ENCODE measurements around the gene SLC45A1. TPM values are rescaled to one million over a fixed set of nuclear protein-coding genes. Genes with fewer than 3 reads are reported as not detected.

Gene SLC45A1
- total RNA-seq, 1 experiment from 2014 or later = 13.8 TPM

DNA sequence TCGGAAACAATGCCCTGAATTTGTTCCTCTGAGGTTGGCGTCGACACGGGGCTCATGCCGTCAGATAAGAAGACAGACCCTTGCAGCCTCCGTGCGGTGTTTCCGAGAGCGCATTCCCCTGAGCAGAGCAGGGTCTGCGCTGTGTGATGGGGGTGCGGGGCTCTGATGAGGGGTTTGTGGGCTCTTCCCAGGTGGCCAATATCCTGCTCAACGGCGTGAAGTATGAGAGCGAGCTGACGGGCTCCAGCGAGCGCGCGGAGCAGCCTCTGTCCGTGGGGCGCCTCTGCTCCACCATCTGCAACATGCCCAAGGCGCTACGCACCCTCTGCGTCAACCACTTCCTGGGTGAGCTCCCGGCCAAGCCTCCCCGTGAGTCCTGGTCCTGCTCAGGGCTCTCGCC, 17.3 kb downstream of the SLC45A1 start:
- H3K79me2 ChIP-seq (ENCODE audit: insufficient read depth, low read length) = no peaks in the 10 kb centered on the region
- no TSS peak for BruUV-seq (replicated peaks)
- H3K4me1 ChIP-seq (ENCODE audit: control insufficient read depth in 1 of 2, insufficient read depth in 2 of 2, low read length in 2 of 2) = no peaks in the 10 kb centered on the region
- no peak overlapping the region for H3K4me3 ChIP-seq (replicated peaks in 1 of 2; ENCODE audit: low read depth in 1 of 2, low read length in 2 of 2)
- H3K27ac ChIP-seq (ENCODE audit: low read depth, low read length) = no peak overlapping the region
- H4K20me1 ChIP-seq (ENCODE audit: insufficient read depth) = no peaks in the 10 kb centered on the region
- RAD21 ChIA-PET (ENCODE audit: low non-redundant PET in 1 of 2, low total read pairs in 2 of 2, uncharacterized antibody in 2 of 2, unreplicated experiment in 2 of 2) = no interaction called here
- no peaks in the 10 kb centered on the region for H3K27me3 ChIP-seq (ENCODE audit: insufficient read depth, low read length)
- no peak for DNase-seq (ENCODE audit: low read depth, low spot score)
- POLR2A ChIA-PET = no interaction called here
- intact Hi-C loops (cut with micrococcal nuclease) = no loop called here
- no peak overlapping the region for H3K4me2 ChIP-seq (ENCODE audit: low read length)
- H3K9me3 ChIP-seq (ENCODE audit: control insufficient read depth in 1 of 2, insufficient read depth in 1 of 2, low read depth in 1 of 2, low read length in 2 of 2) = no peaks in the 10 kb centered on the region
- CTCF ChIA-PET = no interaction called here
- no peak overlapping the region for H3K9ac ChIP-seq (ENCODE audit: low read length)
- no peak for TF ChIP-seq EZH2 (IDR thresholded peaks at IDR 0.05)
- TF ChIP-seq, protein P1, sequence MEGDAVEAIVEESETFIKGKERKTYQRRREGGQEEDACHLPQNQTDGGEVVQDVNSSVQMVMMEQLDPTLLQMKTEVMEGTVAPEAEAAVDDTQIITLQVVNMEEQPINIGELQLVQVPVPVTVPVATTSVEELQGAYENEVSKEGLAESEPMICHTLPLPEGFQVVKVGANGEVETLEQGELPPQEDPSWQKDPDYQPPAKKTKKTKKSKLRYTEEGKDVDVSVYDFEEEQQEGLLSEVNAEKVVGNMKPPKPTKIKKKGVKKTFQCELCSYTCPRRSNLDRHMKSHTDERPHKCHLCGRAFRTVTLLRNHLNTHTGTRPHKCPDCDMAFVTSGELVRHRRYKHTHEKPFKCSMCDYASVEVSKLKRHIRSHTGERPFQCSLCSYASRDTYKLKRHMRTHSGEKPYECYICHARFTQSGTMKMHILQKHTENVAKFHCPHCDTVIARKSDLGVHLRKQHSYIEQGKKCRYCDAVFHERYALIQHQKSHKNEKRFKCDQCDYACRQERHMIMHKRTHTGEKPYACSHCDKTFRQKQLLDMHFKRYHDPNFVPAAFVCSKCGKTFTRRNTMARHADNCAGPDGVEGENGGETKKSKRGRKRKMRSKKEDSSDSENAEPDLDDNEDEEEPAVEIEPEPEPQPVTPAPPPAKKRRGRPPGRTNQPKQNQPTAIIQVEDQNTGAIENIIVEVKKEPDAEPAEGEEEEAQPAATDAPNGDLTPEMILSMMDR (IDR thresholded peaks at IDR 0.05 in 2 of 3, conservative IDR thresholded peaks at IDR 0.05 in 1 of 3; ENCODE audit: borderline replicate concordance in 1 of 3, insufficient read depth in 1 of 3, low read depth in 2 of 3, low read length in 2 of 3) = no peak
- TF ChIP-seq ZNF274 (IDR thresholded peaks at IDR 0.05; ENCODE audit: low read depth, low read length) = no peak
- no peak for TF ChIP-seq TCF7L2 (IDR thresholded peaks at IDR 0.05; ENCODE audit: borderline replicate concordance, extremely low read depth, insufficient read depth, insufficient read length)
- TF ChIP-seq SP1 (IDR thresholded peaks at IDR 0.05; ENCODE audit: low read depth) = no peak
- TF ChIP-seq CEBPB (IDR thresholded peaks at IDR 0.05; ENCODE audit: low read depth) = no peak
- no peak for TF ChIP-seq POLR2AphosphoS5 (IDR thresholded peaks at IDR 0.05; ENCODE audit: low read depth, low read length)
- no peak for TF ChIP-seq FOSL1 (IDR thresholded peaks at IDR 0.05; ENCODE audit: low read depth)
- no peak for TF ChIP-seq ZFX (IDR thresholded peaks at IDR 0.05)
- TF ChIP-seq, protein P2, sequence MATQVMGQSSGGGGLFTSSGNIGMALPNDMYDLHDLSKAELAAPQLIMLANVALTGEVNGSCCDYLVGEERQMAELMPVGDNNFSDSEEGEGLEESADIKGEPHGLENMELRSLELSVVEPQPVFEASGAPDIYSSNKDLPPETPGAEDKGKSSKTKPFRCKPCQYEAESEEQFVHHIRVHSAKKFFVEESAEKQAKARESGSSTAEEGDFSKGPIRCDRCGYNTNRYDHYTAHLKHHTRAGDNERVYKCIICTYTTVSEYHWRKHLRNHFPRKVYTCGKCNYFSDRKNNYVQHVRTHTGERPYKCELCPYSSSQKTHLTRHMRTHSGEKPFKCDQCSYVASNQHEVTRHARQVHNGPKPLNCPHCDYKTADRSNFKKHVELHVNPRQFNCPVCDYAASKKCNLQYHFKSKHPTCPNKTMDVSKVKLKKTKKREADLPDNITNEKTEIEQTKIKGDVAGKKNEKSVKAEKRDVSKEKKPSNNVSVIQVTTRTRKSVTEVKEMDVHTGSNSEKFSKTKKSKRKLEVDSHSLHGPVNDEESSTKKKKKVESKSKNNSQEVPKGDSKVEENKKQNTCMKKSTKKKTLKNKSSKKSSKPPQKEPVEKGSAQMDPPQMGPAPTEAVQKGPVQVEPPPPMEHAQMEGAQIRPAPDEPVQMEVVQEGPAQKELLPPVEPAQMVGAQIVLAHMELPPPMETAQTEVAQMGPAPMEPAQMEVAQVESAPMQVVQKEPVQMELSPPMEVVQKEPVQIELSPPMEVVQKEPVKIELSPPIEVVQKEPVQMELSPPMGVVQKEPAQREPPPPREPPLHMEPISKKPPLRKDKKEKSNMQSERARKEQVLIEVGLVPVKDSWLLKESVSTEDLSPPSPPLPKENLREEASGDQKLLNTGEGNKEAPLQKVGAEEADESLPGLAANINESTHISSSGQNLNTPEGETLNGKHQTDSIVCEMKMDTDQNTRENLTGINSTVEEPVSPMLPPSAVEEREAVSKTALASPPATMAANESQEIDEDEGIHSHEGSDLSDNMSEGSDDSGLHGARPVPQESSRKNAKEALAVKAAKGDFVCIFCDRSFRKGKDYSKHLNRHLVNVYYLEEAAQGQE (IDR thresholded peaks at IDR 0.05; ENCODE audit: low read depth) = no peak
- TF ChIP-seq, protein P3, sequence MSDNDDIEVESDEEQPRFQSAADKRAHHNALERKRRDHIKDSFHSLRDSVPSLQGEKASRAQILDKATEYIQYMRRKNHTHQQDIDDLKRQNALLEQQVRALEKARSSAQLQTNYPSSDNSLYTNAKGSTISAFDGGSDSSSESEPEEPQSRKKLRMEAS (IDR thresholded peaks at IDR 0.05) = no peak
- no peak for TF ChIP-seq RAD21 (IDR thresholded peaks at IDR 0.05; ENCODE audit: low read depth)
- no peak for TF ChIP-seq SIN3A (IDR thresholded peaks at IDR 0.05; ENCODE audit: low read depth)
- TF ChIP-seq EZH2phosphoT487 (IDR thresholded peaks at IDR 0.05; ENCODE audit: borderline replicate concordance) = no peak
- TF ChIP-seq CBX3 (IDR thresholded peaks at IDR 0.05; ENCODE audit: low read depth) = no peak
- no peak for TF ChIP-seq SRF (IDR thresholded peaks at IDR 0.05; ENCODE audit: low read depth)
- no peak overlapping the region for H2AFZ ChIP-seq (ENCODE audit: low read depth, low read length, poor library complexity, severe bottlenecking)
- H3K36me3 ChIP-seq (ENCODE audit: control insufficient read depth in 1 of 2, insufficient read depth in 2 of 2, low read length in 2 of 2) = peaks cover 0 to 3% of the 10 kb centered on the region in 2 experiments; a peak in 1 of 4 replicates
- no peaks in the 10 kb centered on the region for H3K9me2 ChIP-seq (ENCODE audit: insufficient read depth)
- no peak for ATAC-seq

All from HCT116 (cell line).